ENCODE results near the gene MYG1.

DNA sequence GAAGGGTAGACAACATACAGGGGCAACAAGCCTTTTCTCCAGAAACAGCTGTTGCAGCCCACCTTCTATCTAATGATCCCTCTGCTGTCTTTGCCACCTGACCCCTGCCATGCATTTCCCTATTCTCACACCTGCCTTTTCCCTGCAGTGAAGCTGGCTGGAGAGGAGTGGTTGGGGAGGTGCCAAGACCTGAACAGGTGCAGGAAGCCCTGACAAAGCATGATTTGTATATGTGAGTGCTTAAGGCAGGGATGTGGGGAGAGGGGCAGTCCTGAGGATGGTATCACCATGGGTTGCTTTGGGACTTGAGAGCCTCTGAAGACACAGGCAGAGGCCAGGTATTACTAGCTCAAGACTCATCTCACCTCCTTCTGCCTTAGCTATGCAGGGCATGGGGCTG, 7.1 kb upstream of the MYG1 start:
- TF ChIP-seq EZH2phosphoT487 (IDR thresholded peaks at IDR 0.05; ENCODE audit: low read depth, severe bottlenecking, unreplicated experiment) (no peak), EZH2 (IDR thresholded peaks at IDR 0.05; ENCODE audit: borderline replicate concordance) (no peak)
- TF ChIP-seq, protein P1, sequence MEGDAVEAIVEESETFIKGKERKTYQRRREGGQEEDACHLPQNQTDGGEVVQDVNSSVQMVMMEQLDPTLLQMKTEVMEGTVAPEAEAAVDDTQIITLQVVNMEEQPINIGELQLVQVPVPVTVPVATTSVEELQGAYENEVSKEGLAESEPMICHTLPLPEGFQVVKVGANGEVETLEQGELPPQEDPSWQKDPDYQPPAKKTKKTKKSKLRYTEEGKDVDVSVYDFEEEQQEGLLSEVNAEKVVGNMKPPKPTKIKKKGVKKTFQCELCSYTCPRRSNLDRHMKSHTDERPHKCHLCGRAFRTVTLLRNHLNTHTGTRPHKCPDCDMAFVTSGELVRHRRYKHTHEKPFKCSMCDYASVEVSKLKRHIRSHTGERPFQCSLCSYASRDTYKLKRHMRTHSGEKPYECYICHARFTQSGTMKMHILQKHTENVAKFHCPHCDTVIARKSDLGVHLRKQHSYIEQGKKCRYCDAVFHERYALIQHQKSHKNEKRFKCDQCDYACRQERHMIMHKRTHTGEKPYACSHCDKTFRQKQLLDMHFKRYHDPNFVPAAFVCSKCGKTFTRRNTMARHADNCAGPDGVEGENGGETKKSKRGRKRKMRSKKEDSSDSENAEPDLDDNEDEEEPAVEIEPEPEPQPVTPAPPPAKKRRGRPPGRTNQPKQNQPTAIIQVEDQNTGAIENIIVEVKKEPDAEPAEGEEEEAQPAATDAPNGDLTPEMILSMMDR (IDR thresholded peaks at IDR 0.05; ENCODE audit: poor library complexity), result no peak
